Thyroid gland (tissue), 4 donors: Measurements from ENCODE around the gene ACIN1.

Experiments
- POLR2A ChIP-seq, 2 donors: fragments of 450-650 bp; IDR thresholded peaks; one replicate each; pipeline ENCODE4 v1.6.1; 2017; ENCODE audit warnings: antibody characterized with exemption in 2 of 2, mild to moderate bottlenecking in 2 of 2, moderate library complexity in 1 of 2
- TF ChIP-seq, protein P1 (sequence below), 6 experiments: fragments of 200-600 bp in 3 of 6; fragments of 450-650 bp in 3 of 6; sonication (generic) in 3 of 6; IDR thresholded peaks; one replicate each; pipeline ENCODE4 v1.5.1; 2016 to 2019; ENCODE audit warnings: antibody characterized with exemption in 6 of 6, mild to moderate bottlenecking in 2 of 6, inconsistent platforms in 1 of 6, moderate library complexity in 1 of 6

DNA sequence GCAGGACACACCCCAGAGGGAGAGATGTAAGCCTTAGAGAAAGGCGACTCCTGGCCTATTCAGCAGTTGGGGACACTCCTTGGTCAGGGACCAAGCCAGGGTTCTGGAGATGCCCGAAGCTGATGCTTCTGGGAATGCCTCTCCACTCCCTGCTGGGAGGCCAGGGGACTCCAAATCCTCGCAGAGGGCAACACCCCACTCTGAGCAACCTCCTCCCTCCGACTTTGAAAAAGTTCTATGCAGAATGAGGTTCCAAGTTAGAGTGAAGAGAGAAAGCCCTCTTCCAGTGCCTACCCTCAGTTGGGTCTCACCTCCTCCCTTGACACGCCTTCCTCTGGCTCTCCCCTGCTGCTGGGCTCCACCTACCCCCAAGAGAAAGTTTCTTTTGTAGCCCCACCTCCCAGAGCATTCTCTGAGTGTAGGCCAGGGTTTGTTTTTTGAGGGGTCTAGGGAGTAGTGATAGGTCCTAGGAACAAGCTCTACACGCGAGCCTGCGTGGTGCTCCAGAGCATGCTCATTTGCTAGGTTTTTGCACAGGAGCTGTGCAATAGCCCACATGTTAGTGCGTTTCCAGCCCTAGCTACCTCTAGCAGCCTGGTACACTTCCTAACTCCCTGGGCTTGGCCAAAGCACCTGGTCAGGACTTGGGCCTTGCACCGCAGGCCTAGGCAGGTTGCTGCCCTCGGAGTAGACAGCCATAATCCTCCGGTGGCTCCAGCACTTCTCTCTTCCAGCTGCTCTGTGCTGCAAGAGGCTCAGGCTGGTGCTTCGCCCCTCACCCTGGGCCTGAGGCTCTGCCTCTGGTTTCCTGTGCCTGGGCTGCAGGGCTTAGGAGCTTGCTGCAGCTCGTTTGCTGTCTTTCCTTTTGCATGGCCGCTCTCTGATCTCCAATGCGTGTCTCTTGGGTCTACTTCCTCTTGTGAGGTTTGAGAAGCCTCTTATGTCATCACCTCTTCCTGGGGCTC, 24.7 kb upstream of the ACIN1 start:
- no peak for TF ChIP-seq POLR2A (IDR thresholded peaks at IDR 0.05)
- TF ChIP-seq, protein P1, sequence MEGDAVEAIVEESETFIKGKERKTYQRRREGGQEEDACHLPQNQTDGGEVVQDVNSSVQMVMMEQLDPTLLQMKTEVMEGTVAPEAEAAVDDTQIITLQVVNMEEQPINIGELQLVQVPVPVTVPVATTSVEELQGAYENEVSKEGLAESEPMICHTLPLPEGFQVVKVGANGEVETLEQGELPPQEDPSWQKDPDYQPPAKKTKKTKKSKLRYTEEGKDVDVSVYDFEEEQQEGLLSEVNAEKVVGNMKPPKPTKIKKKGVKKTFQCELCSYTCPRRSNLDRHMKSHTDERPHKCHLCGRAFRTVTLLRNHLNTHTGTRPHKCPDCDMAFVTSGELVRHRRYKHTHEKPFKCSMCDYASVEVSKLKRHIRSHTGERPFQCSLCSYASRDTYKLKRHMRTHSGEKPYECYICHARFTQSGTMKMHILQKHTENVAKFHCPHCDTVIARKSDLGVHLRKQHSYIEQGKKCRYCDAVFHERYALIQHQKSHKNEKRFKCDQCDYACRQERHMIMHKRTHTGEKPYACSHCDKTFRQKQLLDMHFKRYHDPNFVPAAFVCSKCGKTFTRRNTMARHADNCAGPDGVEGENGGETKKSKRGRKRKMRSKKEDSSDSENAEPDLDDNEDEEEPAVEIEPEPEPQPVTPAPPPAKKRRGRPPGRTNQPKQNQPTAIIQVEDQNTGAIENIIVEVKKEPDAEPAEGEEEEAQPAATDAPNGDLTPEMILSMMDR (IDR thresholded peaks at IDR 0.05): no peak
